Iris pigment epithelial cell (primary cell): Measurements from ENCODE around the gene SPIRE1.

Experiments
- DNase-seq: peaks from one replicate; pipeline ENCODE4 v3.0.0-alpha.2; 2011; ENCODE audit warnings: low read depth

The SPIRE1 gene

DNA sequence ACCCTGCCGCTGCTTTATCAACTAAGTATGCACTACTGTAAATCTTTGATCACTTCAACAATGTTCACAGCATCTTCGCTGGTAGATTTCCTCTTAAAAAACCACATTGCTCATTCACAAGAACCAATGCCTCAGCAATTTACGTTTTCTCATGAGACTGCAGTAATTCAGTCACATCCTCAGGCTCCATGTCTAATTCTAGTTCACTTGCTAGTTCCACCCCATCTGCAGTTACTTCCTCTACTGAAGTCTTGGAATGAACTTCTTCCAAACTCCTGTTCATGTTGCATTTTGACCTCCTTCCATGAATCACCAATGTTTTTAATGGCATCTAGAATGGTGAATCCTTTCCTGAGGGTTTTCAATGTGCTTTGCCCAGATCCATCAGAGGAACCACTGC, 214.4 kb downstream of the SPIRE1 start:
- no peak for DNase-seq

DNA sequence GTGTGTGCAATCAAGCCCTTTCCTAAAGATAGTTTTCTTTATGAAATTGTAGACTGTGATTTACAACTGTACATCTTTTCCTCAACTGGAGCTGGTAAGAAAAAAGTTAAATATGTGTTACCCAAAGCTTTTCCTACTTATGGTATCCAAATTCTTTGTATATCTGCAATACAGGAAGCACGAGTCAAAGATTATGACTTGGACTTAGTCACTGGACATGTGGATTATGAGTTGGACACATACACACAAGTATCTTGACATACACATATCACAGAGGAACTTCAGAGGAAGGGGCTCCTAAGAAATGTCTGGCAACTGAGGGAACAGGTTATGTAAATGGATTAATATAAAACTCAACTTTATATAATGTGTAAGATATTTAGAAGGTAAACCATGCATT, 215.0 kb downstream of the SPIRE1 start:
- DNase-seq: peak; percentile 65

DNA sequence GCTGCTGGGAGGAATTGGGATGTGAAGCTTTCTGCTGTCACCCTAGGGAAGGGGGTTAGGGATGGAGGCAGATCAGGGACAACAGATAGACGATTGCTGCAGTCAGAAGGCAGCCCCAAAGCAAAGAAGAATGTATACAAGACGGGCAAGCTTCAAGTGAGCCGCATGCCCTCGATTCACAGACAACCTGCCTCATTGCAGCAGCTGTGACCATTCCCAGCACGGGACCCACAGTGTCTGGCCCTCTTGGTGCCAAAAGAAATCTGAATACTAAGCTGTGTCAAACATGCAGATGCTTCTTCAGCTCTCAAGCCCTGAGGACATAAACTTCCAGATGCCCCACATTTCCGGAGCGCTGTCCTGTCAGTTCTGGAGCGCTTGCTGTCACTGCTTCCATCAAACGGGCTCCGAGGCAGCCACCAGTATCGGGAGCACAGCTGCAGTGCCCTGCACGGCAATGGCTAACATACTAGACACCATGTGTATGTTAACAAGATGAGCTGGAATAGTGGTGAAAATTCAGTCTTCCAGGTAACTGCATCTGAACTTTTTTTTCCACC, 216.4 kb downstream of the SPIRE1 start:
- no peak for DNase-seq

DNA sequence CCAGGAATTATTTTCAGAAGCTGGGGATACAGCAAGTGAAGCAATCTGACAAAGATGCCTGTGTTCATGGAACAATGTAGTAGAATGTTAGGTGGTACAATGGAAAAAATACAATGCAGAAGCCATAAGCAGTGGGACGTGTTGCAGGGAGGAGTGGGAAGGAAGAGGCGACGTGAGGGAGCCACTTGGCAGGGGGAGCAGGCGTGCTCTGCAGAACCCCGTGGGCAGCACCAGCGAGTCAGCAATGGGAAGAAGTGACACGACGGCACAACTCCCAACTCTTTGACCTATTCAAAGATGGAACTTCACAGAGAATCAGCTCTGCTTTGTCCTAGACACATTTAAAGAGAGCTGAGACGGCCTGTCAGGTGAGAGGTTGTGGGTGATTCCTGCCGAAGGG, 219.7 kb downstream of the SPIRE1 start:
- DNase-seq: no peak

GRCh38 chr18:12435867-12436266, 222.0 kb downstream of the SPIRE1 start:
- no peak for DNase-seq

DNA sequence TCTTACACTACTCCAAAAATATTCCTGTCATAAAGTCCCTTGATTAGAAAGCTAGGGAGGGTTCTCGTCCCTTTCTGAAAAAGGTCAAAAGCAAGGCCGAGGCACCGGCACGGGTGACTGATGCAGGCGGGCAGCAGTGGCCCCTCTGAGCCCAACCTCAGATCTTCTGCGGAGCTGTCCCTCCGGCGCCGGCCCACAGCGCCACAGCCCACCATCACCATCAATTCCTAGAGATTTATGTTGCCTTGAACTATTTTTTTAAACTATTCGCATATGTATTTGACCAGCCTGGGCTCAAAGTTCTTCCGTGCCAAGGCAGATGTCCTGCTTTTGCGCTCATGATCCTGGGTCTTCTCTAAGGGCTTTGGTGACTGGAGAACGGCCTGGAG, 223.4 kb downstream of the SPIRE1 start:
- no peak for DNase-seq

GRCh38 chr18:12433829-12434540, 223.9 kb downstream of the SPIRE1 start:
- DNase-seq: no peak

DNA sequence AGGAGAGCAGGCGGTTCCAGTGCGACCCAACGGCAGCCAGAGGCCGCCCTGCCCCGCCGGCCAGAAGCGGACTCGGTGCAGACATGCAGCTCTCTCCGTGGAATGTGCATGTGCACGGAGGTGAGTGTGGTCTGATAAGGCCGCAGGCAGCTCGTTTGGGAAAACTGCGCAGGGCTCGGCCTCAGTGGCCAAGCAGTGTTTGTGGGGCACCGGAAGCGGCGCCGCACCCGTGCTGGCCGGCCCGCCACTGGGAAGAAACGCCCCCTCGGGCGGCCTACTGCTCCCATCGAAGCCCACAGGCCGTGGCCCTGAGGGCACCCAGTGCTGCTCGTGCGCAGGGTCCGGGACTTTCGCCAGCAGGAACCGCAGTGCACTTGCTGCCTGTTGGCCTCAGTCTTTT, 225.0 kb downstream of the SPIRE1 start:
- no peak for DNase-seq

DNA sequence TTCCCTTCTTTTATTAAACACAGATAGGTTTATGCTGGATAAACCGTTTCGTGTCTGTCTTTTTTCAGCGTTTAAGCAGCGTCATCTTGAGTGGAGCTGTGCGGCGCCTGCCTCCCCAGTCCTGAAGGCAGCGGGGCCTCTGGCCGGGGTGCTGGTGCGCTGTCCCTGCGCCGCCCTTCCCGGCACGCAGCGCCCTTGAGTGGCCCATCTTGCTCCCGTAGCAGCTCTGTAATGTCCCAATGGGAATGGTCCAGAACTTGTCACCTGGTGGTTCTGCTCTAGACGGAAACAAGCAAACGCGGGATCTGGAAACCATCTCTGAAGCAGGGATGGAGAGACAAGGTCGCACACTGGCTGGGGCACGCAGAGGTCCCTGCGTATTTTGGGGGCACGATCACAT, 225.7 kb downstream of the SPIRE1 start:
- DNase-seq: no peak

- DNase-seq: no peak
Measured at GRCh38 chr18:12431561-12431960, 226.3 kb downstream of the SPIRE1 start.

DNA sequence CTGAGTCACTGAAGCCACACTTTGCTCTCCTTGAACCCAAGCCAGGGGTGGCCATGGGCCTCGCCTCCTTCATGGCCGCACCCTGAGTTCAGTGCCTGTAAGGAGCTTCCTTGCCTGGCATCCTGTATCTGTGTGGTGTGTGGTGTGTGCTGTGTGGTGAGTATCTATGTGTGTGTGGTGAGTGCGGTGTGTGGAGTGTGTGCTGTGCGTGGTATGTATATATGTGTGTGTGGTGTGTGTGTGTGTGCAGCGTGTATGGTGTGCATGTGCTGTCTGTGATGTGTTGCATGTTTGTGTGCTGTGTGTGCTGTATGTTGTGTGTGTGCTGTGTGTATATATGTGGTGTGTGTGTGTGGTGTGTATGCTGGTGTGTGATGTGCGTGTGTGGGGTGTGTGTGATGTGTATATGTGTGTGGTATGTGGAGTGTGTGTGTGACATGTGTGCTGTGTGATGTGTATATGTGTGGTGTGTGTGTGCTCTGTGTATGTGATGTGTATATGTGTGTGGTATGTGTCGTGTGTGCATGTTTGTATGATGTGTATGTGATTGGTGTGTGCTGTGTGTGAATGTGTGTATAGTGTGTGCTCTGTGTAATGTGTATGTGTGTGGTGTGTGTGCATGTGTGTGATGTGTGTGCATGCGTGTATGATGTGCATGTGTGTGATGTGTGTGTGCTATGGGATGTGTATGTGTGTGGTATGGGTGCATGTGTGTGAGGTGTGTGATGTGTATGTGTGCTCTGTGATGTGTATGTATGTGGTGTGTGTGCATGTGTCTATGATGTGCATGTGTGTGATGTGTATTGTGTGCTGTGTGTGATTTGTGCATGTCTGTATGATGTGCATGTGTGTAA, 227.5 kb downstream of the SPIRE1 start:
- no peak for DNase-seq

- no peak for DNase-seq
Measured at GRCh38 chr18:12429556-12429955, 228.4 kb downstream of the SPIRE1 start.

DNA sequence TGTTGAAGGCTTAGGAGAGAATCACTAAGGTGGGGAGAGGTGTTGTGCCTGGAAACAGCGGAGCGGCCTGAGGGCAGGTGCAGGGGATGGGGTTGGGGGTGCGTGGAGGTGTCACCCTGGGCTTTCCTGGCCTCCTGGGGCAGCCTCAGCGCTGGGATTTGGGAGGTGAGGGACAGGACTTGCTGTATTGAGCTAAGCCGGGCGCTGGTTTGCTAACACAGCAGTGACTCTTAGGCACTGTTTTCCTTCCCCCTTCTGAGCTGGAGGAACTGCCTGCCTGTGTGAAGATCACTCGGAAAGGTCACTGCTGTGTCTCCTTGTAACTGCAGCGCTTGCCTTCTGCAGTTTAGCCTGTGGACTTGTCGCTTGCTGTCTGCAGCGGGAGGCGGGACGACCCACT, 229.0 kb downstream of the SPIRE1 start:
- DNase-seq: no peak

GRCh38 chr18:12426924-12427323, 231.0 kb downstream of the SPIRE1 start:
- no peak for DNase-seq

DNA sequence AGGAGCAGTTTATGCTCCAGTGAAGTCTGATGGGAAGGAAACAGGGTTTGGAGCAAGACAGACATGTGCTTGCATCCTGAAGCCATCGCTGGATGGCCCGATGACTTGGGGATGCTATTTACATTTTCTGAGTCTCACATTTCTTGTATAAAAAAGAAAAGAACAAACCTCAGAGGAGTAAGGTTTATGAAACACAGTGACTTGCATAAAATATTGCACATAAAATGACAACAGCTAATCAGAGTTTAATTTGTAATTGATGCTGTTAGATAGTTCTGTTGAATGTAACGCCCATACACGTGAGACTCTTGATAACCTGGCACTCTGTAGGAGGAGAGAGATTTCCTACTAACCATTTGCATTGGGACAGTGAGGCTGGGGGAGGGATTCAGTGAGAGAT, 233.7 kb downstream of the SPIRE1 start:
- no peak for DNase-seq

DNA sequence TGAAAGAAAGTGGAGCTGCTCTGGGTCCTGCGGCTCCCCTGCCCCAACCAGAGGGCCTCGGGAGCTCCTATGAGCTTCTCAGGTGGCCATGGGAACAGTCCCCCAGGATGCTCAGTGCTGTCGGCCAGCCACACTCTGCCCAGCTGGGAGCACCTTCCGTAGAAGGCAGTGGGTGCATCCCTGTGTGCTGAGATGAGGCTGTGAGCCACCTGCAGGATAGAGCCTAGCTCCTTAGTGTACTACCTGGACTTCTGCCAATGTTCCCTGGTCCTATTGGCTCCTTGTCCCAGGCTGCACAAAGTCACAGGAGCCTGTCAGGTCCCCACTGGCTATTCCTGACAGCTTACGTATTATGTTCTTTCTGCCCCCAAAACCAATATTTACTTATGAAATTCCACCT, 234.1 kb downstream of the SPIRE1 start:
- no peak for DNase-seq

DNA sequence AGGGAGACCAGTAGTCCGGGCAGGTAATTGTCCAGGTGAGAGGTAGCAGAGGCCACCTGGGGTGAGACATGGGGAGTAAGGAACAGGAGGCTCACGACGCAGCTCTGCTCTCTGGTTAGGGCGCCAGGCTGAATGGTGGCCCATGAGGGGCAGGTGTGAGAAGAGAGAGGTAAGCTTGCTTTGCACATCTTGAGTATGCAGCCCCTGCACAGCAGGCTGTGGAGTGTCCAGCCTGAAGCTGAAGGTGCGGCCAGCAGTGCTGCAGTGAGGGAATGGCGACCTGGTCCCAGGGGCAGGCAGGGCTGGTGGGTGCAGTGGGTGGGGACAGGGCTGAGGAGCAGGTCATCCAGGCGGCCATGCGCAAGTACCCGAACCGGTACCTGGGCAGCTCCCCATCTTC, 234.5 kb downstream of the SPIRE1 start:
- DNase-seq: no peak

DNA sequence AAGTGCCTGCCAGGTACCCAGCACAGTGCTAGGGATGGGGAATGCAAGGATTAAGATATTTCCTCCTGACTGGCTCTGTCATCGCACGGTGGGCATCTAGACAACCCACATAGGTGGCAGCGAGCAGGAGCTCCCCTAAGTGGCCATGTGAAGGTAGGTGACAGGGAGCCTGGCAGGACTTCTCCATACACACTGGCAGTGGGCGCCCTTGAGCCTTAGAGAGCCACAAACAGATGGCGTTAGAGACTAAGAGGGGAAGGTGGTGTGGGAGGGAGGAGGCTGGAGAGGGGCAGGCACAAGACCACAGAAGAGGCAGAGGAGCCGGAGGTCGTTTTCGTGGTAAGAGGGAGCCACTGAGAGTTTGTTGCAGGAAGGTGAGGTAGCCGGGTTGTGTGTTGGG, 235.0 kb downstream of the SPIRE1 start:
- DNase-seq: no peak

DNA sequence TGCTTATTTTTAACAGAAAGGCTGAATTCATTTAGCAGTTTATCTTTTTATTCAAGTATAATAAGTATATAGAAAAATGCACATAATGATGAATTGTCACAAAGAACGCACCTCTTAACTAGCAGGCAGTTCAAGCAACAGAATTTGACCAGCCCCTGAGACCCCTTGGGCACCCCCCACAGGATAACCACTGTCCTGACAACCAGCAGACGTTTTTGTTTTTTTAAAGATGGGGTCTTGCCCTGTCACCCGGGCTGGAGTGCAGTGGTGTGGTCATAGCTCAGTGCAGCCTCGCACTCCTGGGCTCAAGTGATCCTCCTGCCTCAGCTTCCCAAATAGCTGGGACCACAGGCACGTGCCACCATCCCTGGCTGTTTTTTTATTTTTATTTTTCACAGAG, 236.2 kb downstream of the SPIRE1 start:
- no peak for DNase-seq

GRCh38 chr18:12420821-12421421, 237.0 kb downstream of the SPIRE1 start:
- no peak for DNase-seq

DNA sequence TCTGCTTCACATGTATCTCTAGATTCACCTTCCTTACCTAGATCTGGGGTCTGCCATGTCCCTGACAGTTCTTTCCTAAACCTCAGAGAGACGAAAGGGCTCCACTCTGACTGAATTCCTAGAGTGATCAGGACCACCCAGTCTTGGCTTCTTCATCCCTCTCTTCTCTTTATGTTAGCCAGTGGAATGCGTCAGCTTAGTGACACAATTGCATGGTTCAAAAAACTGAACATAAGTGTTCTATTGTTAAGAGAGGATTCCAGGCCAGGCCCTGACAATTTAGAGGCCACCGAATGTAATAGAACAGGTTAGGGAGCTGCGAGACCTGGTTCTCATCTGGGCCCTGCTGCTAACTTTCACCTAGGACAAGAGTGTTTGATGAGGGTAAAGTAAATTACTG, 240.2 kb downstream of the SPIRE1 start:
- DNase-seq: no peak

GRCh38 chr18:12416098-12416729, 241.7 kb downstream of the SPIRE1 start:
- no peak for DNase-seq
